ENCODE data around the gene TEAD3. TPM values are rescaled to one million over a fixed set of nuclear protein-coding genes. Genes with fewer than 3 reads are reported as not detected.
A peak's percentile ranks its signal among the peaks of the same experiment; 100 is the strongest.

TEAD3 gene
- total RNA-seq, 2 experiments from 2014 or later = 1.4 to 1.5 TPM

DNA sequence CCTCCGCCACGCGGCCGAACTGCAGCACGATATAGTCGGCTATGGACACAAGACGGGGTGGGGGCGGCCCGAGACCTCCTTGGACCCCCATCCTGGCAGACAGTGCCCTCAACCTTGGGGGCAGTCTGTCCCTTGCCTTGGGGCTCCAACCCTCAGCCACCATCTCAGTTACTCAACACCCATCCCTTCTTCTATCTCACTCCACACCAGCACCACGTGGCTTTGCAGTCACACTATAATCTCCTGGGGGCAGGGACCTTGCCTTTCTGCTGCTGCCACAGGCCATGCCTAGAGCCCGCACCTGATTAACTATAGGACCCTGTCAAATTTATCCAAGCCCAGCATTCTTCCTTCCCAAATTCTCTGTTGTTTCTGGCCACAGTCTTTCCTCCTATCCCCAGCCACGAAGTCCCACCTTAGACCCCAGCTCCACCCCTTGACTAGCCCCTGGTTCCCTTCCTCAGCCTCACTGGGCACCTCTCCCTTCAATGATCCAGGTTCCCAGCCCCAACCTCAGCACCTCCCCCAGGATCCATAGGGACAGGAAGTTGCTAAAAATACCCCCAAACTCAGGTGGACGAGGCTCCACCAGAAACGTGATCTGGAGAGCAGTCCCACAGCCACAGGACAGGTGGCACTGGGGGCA is 1.7 kb upstream of the TEAD3 start:
- peak overlapping the region; percentile 69 for H3K4me3 Mint-ChIP-seq
- no peak for ATAC-seq
- intact Hi-C loops (cut with DNase I, micrococcal nuclease) = no loop called here
- no peaks in the 10 kb centered on the region for H3K9me3 Mint-ChIP-seq (ENCODE audit: low read depth)
- no peaks in the 10 kb centered on the region for H3K36me3 Mint-ChIP-seq (ENCODE audit: low read depth)
- POLR2A ChIA-PET = interaction anchor here (0.9 to 2.2 kb wide), 2 partner anchors 25 to 28 kb away, joined by 5 to 11 read pairs; no protein-coding TSS in a partner anchor
- CTCF ChIA-PET = interaction anchor here (0.8 kb wide), 1 partner anchor 239 kb away, joined by 3 read pairs; the partner anchor contains the start of gene ARMC12
- H3K4me1 Mint-ChIP-seq = peaks cover 4% of the 10 kb centered on the region
- peak overlapping the region; percentile 12 for H3K27ac Mint-ChIP-seq
- peak; percentile 24 for DNase-seq
- H3K27me3 Mint-ChIP-seq = peaks cover 7% of the 10 kb centered on the region

DNA sequence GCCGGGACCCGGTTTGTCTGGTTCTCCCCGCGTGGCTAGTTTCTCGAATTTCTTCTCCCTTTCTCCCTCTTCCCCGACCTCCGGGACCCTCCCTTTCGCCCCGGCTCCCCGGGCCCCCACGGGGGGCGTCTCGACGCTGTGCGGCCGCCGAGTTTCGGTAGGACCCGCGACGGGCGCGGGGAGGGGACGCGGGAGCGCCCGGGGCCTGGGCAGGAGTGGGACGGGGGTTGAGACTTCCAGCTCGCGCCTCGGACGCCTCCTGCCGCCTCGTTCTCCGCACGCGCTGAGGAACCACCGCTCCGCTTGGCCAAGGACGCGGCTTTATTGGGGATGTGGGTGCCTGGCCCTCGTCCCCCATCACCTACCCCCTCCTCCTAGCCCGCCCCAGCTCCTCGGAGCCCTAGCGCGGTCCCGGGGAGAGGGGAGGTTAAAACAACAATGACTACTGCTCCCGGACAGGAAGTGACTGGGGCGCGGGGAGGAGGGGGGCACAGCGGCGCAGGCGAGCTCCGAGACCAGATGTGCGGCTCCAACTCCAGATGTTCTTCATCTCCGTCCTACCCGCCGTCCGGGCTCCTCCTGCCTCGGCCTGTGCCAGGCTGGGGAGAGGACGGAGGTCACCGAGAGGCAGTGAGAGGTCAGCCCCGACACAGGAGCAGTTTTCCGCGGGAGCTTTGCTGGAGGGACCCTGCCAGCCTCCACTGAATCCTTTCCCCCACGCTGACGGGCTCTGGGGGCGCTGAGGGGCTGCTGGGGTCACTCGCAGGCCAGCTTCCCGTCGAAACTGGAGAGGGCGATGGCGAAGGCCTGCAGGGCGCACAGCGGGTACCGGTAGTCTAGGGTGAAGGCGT is 917 bp upstream of the TEAD3 start:
- intact Hi-C loops (cut with DNase I, micrococcal nuclease) = loop anchor here in 1 of 2 experiments (1.0 kb wide), 6 partner anchors 25 to 970 kb away; partner anchors contain the start of genes DEF6, FANCE, PPARD and RPL10A
- Mint-ChIP-seq H3K4me3 (peak overlapping the region; percentile 69), H3K27me3 (peaks cover 7% of the 10 kb centered on the region), H3K36me3 (ENCODE audit: low read depth) (no peaks in the 10 kb centered on the region), H3K27ac (peak overlapping the region; percentile 28), H3K9me3 (ENCODE audit: low read depth) (no peaks in the 10 kb centered on the region), H3K4me1 (peaks cover 4% of the 10 kb centered on the region)
- ATAC-seq (peak; percentile 61), DNase-seq (peak; percentile 70)
- CTCF ChIA-PET = interaction anchor here (0.8 kb wide), 1 partner anchor 239 kb away, joined by 3 read pairs; the partner anchor contains the start of gene ARMC12
- POLR2A ChIA-PET = interaction anchor here (0.9 to 2.2 kb wide), 2 partner anchors 24 to 27 kb away, joined by 5 to 11 read pairs; no protein-coding TSS in a partner anchor

DNA sequence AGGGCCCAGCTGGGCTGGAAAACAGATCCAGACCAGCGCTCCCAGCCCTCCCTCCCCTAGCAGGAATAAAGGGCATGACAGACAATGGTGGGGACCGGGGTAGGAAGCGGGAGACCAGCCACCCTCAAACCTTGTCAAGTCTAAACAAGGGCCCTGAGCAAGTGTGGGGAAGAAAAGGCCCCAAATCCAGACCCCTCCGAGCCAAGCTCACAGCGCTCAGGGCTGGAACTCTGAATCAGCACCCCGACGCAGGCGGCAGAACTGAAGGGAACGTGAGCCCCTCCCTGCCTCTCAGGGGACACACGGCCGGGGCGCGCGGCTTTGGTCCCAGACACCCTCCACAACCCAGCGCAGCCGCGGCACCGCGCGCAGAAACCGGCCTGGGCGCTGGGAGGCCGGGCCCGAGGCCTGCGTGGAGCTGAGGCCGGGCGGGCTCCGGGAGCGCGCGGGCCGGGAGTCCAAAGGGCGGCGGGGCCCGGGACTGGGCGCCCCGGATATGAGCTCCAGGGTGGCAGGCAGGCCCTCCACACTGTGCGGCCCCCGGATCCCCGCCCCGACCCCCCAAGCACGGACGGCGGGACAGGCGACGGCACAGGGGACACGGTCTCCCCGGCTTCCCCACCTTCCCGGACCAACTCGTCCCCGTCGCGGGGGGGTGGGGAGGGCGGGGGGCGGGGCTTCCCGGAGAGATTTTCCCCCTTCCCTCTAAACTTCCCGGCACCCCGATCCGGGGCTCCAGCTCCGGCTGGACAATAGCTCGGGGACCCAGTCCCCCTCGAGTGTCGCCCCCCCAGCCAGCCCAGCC is 641 bp downstream of the TEAD3 start:
- no peak overlapping the region for H3K27ac Mint-ChIP-seq
- POLR2A ChIA-PET = interaction anchor here (0.8 to 2.2 kb wide), 2 partner anchors 23 to 25 kb away, joined by 3 to 11 read pairs; no protein-coding TSS in a partner anchor
- peaks cover 5% of the 10 kb centered on the region for H3K27me3 Mint-ChIP-seq
- peak overlapping the region; percentile 56 for H3K4me3 Mint-ChIP-seq
- intact Hi-C loops (cut with DNase I, micrococcal nuclease) = no loop called here
- no peaks in the 10 kb centered on the region for H3K36me3 Mint-ChIP-seq (ENCODE audit: low read depth)
- H3K9me3 Mint-ChIP-seq (ENCODE audit: low read depth) = no peaks in the 10 kb centered on the region
- DNase-seq (no peak), ATAC-seq (no peak)
- CTCF ChIA-PET = interaction anchor here (0.6 to 0.9 kb wide), 2 partner anchors 10 to 31 kb away, joined by 3 read pairs; no protein-coding TSS in a partner anchor
- H3K4me1 Mint-ChIP-seq = peaks cover 4% of the 10 kb centered on the region

DNA sequence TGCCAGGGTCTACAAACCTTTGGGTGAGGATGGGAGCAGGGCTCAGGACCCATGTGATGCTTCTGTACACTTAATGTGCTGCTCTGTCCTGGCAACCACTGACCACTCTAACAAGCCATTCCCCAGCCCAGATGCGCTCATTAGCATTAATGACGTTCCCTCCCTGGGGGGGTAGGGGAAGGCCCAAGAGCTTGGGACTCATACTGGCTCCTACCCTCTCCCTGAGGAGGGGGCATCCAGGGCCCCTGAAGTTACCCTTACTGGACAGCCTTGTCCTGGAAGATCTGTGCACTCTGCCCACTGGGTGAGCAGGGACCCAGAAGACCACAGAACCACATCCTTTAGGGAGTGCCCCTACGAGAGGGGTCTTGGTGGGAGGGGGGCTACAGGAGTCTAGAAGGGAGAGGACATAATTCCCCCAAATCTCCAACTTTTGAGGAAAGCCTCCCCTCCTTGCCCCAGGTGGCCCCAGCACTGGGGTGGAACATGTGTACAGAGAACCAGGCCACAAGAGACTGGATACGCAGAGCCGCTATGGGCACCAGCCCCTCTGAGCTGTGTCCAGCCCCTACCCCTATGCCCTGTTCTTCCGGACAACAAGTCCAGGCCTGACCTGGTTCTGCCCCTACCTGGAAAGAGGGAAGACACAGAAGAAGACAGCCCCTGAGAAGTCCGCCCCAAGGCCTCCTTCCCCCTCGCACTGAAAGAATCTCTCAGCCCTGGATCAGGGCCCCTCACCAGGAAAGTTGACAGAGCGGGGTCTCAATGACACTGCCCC is 1.4 kb downstream of the TEAD3 start:
- POLR2A ChIA-PET = interaction anchor here (0.6 to 0.8 kb wide), 2 partner anchors 13 to 22 kb away, joined by 3 to 4 read pairs; no protein-coding TSS in a partner anchor
- no peak for ATAC-seq
- Mint-ChIP-seq H3K27me3 (peaks cover 5% of the 10 kb centered on the region), H3K4me1 (peaks cover 4% of the 10 kb centered on the region), H3K4me3 (peak overlapping the region; percentile 56), H3K36me3 (ENCODE audit: low read depth) (no peaks in the 10 kb centered on the region), H3K27ac (no peak overlapping the region), H3K9me3 (ENCODE audit: low read depth) (no peaks in the 10 kb centered on the region)
- no peak for DNase-seq
- intact Hi-C loops (cut with DNase I, micrococcal nuclease) = no loop called here
- CTCF ChIA-PET = interaction anchor here (0.6 kb wide), 1 partner anchor 277 kb away, joined by 3 read pairs; no protein-coding TSS in a partner anchor

DNA sequence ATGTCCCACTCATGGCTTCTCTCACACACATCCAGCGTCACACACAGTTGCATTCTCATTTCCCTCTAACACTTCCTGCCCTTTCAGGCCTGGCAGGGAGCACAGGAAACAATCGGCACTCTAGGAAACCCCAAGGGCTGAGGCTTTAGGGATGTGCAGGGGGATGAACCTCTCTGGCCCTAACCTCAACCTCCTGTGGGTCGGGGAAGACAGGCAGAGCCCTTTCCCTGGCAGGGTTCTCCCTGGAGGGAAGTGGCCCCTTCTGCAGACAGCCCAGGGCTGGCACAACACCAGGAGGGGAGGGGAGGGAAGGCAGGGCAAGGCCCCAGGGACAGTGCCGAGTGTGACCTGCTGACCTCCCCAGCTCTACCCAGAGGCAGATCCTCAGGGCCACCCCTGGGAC is 2.7 kb downstream of the TEAD3 start:
- no peak for DNase-seq
- intact Hi-C loops (cut with DNase I, micrococcal nuclease) = no loop called here
- H3K36me3 Mint-ChIP-seq (ENCODE audit: low read depth) = no peaks in the 10 kb centered on the region
- ChIA-PET POLR2A (no interaction called here), CTCF (no interaction called here)
- no peak for ATAC-seq
- H3K4me1 Mint-ChIP-seq = peaks cover 4% of the 10 kb centered on the region
- no peak overlapping the region for H3K27ac Mint-ChIP-seq
- H3K9me3 Mint-ChIP-seq (ENCODE audit: low read depth) = no peaks in the 10 kb centered on the region
- H3K4me3 Mint-ChIP-seq = no peak overlapping the region
- H3K27me3 Mint-ChIP-seq = peaks cover 5% of the 10 kb centered on the region

DNA sequence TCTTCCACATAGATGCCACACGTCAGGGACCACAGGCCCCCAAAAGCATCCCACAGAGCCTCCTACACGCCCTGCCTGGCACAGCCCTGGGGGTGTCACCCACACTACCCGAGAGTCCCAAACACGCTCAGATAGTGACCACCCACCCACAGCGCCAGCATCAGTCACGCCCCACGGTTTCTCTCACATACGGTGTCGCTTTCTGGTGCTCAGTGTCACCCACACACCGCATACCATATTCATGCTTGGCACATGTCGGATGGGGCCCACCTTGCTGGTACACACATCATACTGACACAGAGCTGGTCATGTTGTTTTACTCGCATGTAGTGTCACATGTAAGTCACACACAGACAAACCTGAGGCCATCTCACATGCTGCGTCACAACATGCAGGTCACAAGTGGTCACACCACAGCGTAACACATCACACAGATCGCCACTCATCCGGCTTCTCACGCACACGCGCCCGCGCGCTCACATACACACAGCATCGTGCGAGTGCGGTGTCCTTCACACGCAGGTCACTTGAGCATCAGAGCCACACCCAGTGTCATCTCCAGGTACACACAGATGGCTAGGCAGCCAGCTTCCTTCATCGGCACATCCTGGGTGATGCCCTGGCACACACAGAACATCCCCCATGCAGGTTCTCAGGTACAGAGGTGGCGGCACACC is 3.4 kb downstream of the TEAD3 start:
- no peak for DNase-seq
- no peak for ATAC-seq
- intact Hi-C loops (cut with DNase I, micrococcal nuclease) = no loop called here
- Mint-ChIP-seq H3K4me3 (no peak overlapping the region), H3K4me1 (peaks cover 4% of the 10 kb centered on the region), H3K36me3 (ENCODE audit: low read depth) (no peaks in the 10 kb centered on the region), H3K27me3 (peaks cover under 1% of the 10 kb centered on the region), H3K27ac (no peak overlapping the region), H3K9me3 (ENCODE audit: low read depth) (no peaks in the 10 kb centered on the region)
- ChIA-PET CTCF (no interaction called here), POLR2A (no interaction called here)

DNA sequence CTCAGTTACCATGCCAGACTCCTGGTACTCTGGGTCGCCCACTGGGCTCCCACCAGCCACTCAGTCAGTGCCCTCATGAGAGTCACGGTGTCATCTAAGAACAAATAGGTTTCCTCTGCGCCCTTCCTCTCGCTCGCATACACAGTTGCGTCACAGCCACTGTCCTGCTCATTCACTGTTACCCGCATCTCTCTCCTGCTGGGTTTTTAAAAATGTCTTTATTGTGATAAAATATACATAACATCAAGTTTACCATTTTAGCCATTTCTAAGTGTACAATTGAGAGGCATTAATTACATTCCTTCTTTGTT is 4.0 kb downstream of the TEAD3 start:
- intact Hi-C loops (cut with DNase I, micrococcal nuclease) = no loop called here
- no peak for ATAC-seq
- Mint-ChIP-seq H3K36me3 (ENCODE audit: low read depth) (no peaks in the 10 kb centered on the region), H3K27ac (no peak overlapping the region), H3K27me3 (no peaks in the 10 kb centered on the region), H3K9me3 (ENCODE audit: low read depth) (no peaks in the 10 kb centered on the region), H3K4me3 (no peak overlapping the region), H3K4me1 (peaks cover 8% of the 10 kb centered on the region)
- no peak for DNase-seq
- ChIA-PET POLR2A (no interaction called here), CTCF (no interaction called here)

DNA sequence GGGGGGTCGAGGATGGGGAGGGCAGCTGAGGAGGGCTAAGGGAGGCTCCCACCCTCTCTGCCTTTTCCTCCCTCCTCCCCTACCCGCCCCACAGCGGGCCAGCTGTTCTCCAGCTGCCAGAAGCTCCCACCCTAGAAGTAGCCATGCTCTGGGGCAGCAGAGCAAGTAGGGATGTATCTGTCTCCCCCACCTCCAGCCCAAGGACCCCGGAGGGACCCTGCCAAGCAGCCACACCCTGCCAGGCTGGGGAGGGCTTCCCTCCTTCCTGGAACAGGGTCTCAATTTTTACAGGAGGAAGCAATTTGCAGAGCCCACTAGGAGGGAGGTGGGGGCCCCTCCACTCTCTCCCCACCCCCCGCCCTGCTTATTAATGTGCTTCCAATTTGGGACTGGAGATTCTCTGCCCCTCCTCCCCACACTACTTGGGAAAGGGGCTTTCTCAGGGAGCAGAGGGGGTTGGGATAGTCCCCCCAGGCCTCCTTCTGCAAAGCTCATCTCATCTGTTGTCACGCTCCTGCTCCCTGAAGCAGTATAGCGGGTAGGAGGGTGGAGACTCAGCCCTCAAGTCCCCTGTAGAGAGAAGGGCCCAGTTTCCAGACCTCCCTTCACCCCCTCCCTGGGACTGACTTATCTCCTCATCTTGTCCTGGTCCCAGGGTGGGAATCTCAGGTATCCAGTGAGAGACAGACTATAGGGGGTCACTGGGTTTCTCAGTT is 4.5 kb downstream of the TEAD3 start:
- ChIA-PET POLR2A (interaction anchor here (0.6 kb wide), 1 partner anchor 28 kb away, joined by 3 read pairs; no protein-coding TSS in a partner anchor), CTCF (no interaction called here)
- Mint-ChIP-seq H3K9me3 (ENCODE audit: low read depth) (no peaks in the 10 kb centered on the region), H3K27ac (no peak overlapping the region), H3K27me3 (no peaks in the 10 kb centered on the region), H3K4me1 (peaks cover 10% of the 10 kb centered on the region), H3K4me3 (no peak overlapping the region), H3K36me3 (ENCODE audit: low read depth) (no peaks in the 10 kb centered on the region)
- no peak for ATAC-seq
- DNase-seq = no peak
- intact Hi-C loops (cut with DNase I, micrococcal nuclease) = no loop called here

DNA sequence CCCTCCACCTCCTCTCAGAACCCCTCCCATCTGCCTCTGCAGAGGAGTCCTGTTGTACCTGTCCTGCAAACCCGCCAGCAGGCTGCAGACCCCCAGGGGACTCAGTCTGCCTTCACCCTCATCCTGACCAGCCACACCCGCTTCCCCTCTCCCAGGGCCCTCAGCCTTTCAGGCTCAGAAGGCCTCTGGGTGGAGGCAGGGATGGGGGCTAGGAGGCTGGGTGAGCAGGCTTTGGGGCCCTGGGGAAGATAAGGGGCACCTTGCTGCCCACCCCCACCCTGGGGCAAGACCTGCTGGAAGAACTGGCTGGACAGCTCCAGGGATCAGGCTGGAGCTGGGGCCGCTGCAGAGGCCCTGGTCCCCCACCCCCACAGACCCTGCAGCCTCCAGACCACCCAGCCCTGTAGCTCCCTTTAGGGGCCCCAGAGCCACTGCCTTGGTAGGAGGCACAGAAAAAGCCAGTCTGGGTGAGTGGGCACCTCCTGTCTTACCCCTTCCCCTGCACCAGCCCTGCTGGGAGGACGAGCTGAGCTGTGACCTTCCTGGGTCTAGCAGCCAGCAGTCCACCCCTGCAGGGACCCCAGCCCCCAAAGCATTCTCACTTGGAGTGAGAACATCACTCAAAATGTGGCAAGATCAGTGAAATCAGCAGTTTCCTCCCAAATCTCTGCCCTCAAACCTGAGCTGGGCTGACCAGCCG is 5.2 kb downstream of the TEAD3 start:
- ChIA-PET POLR2A (interaction anchor here (0.6 kb wide), 1 partner anchor 27 kb away, joined by 3 read pairs; no protein-coding TSS in a partner anchor), CTCF (no interaction called here)
- Mint-ChIP-seq H3K27me3 (no peaks in the 10 kb centered on the region), H3K27ac (no peak overlapping the region), H3K9me3 (ENCODE audit: low read depth) (no peaks in the 10 kb centered on the region), H3K4me3 (no peak overlapping the region), H3K36me3 (ENCODE audit: low read depth) (no peaks in the 10 kb centered on the region), H3K4me1 (peaks cover 10% of the 10 kb centered on the region)
- intact Hi-C loops (cut with DNase I, micrococcal nuclease) = no loop called here
- DNase-seq (no peak), ATAC-seq (no peak)

All from activated CD4-positive, alpha-beta T cell treated with anti-CD3 and anti-CD28 coated beads for 36 hours (primary cell).